GM12878 (cell line): ENCODE data around the gene TRIOBP. TPM values are rescaled to one million over a fixed set of nuclear protein-coding genes. Genes with fewer than 3 reads are reported as not detected.

Source experiments
- BRCA1 ChIP-seq: IDR thresholded peaks from 2 replicates; pipeline ENCODE4 v1.6.1; 2011; ENCODE audit warnings: low read depth, low read length, improper control_type of control experiment
- CREB1 ChIP-seq: IDR thresholded peaks from 2 replicates; pipeline ENCODE4 v1.6.1; 2012; ENCODE audit warnings: low read depth, mild to moderate bottlenecking, inconsistent platforms
- CREM ChIP-seq: IDR thresholded peaks from 2 replicates; pipeline ENCODE4 v1.6.1; 2014; ENCODE audit warnings: antibody characterized with exemption, low read depth
- E4F1 ChIP-seq: fragments of 450-650 bp; IDR thresholded peaks from 2 replicates; pipeline ENCODE4 v1.6.1; 2018; ENCODE audit warnings: borderline replicate concordance, mild to moderate bottlenecking; ENCODE audit not compliant: partially characterized antibody
- EGR1 ChIP-seq, 2 experiments: IDR thresholded peaks; 1 replicate in 1 of 2; 2 replicates in 1 of 2; pipeline ENCODE4 v1.6.1; 2011 to 2012; ENCODE audit warnings: low read depth in 2 of 2, low read length in 2 of 2, borderline replicate concordance in 1 of 2, mild to moderate bottlenecking in 1 of 2, moderate library complexity in 1 of 2
- FOS ChIP-seq: IDR thresholded peaks from 3 replicates; pipeline ENCODE4 v1.6.1; 2011; ENCODE audit warnings: borderline replicate concordance; ENCODE audit not compliant: insufficient read length; ENCODE audit errors: extremely low read depth
- FOXK2 ChIP-seq: fragments of 450-650 bp; IDR thresholded peaks from 2 replicates; pipeline ENCODE4 v1.6.1; 2017; ENCODE audit warnings: mild to moderate bottlenecking, moderate library complexity
- GATAD2B ChIP-seq: fragments of 450-650 bp; conservative IDR thresholded peaks from 2 replicates; pipeline ENCODE4 v1.6.1; 2017; ENCODE audit warnings: low read depth, mild to moderate bottlenecking, moderate library complexity
- IKZF2 ChIP-seq, 2 experiments: fragments of 450-650 bp; IDR thresholded peaks; 2 replicates each; pipeline ENCODE4 v1.6.1; 2017; ENCODE audit warnings: mild to moderate bottlenecking in 2 of 2, moderate library complexity in 2 of 2
- KLF5 ChIP-seq: fragments of 450-650 bp; IDR thresholded peaks from 2 replicates; pipeline ENCODE4 v1.6.1; 2014; ENCODE audit warnings: mild to moderate bottlenecking; ENCODE audit not compliant: partially characterized antibody
- NR2C1 ChIP-seq: fragments of 450-650 bp; IDR thresholded peaks from 2 replicates; pipeline ENCODE4 v1.6.1; 2017; ENCODE audit warnings: antibody characterized with exemption, mild to moderate bottlenecking, moderate library complexity
- STAT1 ChIP-seq: fragments of 450-650 bp; conservative IDR thresholded peaks from 2 replicates; pipeline ENCODE4 v1.6.1; 2014; ENCODE audit warnings: antibody characterized with exemption, mild to moderate bottlenecking
- TCF7 ChIP-seq: IDR thresholded peaks from 2 replicates; pipeline ENCODE4 v1.6.1; 2014; ENCODE audit warnings: antibody characterized with exemption, borderline replicate concordance
- ZBTB40 ChIP-seq: fragments of 450-650 bp; IDR thresholded peaks from 2 replicates; pipeline ENCODE4 v1.6.1; 2016; ENCODE audit warnings: mild to moderate bottlenecking, moderate library complexity, borderline replicate concordance
- ZNF207 ChIP-seq: fragments of 450-650 bp; IDR thresholded peaks from 2 replicates; pipeline ENCODE4 v1.6.1; 2014; ENCODE audit warnings: antibody characterized with exemption, mild to moderate bottlenecking, borderline replicate concordance
- ZNF687 ChIP-seq: fragments of 450-650 bp; IDR thresholded peaks from 2 replicates; pipeline ENCODE4 v1.6.1; 2017; ENCODE audit warnings: mild to moderate bottlenecking, moderate library complexity
- polyA plus RNA-seq, 11 experiments: library from polyadenylated mRNA; depleted of rRNA in 4 of 11; unstranded in 6 of 11; stranded (reverse) in 5 of 11; fragments of >200 nt; fragmentation: Nextera tagmentation in 4 of 11; fragmentation: Illumina TruSeq in 1 of 11; extraction: Ambion mirVana in 4 of 11; extraction: Trizol in 1 of 11; gene quantifications; 1 replicate in 1 of 11; 2 replicates in 10 of 11; pipeline versions ENCODE4 v1.2.1 to v1.2.3, GENCODE V29; 2011 to 2016; ENCODE audit warnings: inconsistent platforms in 2 of 11, missing spikeins in 2 of 11, low read depth in 1 of 11
- total RNA-seq, 4 experiments: library from RNA; depleted of rRNA in 3 of 4; stranded (reverse); fragments of >200 nt in 3 of 4; fragmentation: Illumina TruSeq in 1 of 4; extraction: Trizol in 1 of 4; gene quantifications; 2 replicates each; pipeline versions ENCODE4 v1.2.1 to v1.2.3, GENCODE V29; 2013 to 2021

Gene TRIOBP
- total and polyA plus RNA-seq, 10 of the 15 experiments (the other 5 are each of a cell fraction or from before 2014, with no cell fraction given): 0.21 to 23.6 (median 11.9) TPM

GRCh38 chr22:37674951-37675929 is 21.6 kb upstream of the TRIOBP start, which contains the start of gene LGALS1 (continued):
- no peak; the same call in 1 of the 2 replicates for TF ChIP-seq ZBTB40
- 0 out of 2 replicates have a peak, but pooled peaks have one; percentile 3 for TF ChIP-seq CREB1
- TF ChIP-seq ZNF207: no peak
- TF ChIP-seq FOS: no peak
- no peak for TF ChIP-seq CREM
- TF ChIP-seq FOXK2: no peak
- TF ChIP-seq TCF7: no peak
- peak; percentile 78 to 80; a peak in 3 of 4 replicates for TF ChIP-seq IKZF2 (IDR thresholded peaks at IDR 0.05)
- no peak for TF ChIP-seq BRCA1
- TF ChIP-seq GATAD2B: peak; percentile 36; the same call in 1 of the 2 replicates
- 0 out of 2 replicates have a peak, but pooled peaks have one; percentile 25 for TF ChIP-seq ZNF687
- no peak for TF ChIP-seq NR2C1
- TF ChIP-seq EGR1 (IDR thresholded peaks at IDR 0.05; ENCODE audit: borderline replicate concordance in 1 of 2, low read depth in 2 of 2, low read length in 2 of 2): 0 out of 3 replicates have a peak, but pooled peaks of 1 of the 2 experiments have one; percentile 45
- no peak for TF ChIP-seq E4F1
- TF ChIP-seq STAT1: no peak
- no peak for TF ChIP-seq KLF5
